GM18505 (cell line): ENCODE measurements around the gene MAGI2.

Source experiments
- ATAC-seq: cut with Tn5 transposase; IDR thresholded peaks from one replicate; pipeline ENCODE4 v1.9.1; 2021; ENCODE audit not compliant: unreplicated experiment
- POLR2A ChIP-seq: IDR thresholded peaks from 4 replicates; pipeline ENCODE4 v1.6.1; 2011; ENCODE audit warnings: borderline replicate concordance; ENCODE audit not compliant: insufficient read depth, insufficient read length; ENCODE audit errors: extremely low read depth

MAGI2 gene

GRCh38 chr7:78803501-78804127 lies 649.9 kb downstream of the MAGI2 start:
- no peak for TF ChIP-seq POLR2A
- no peak for ATAC-seq

- no peak for TF ChIP-seq POLR2A
- no peak for ATAC-seq
Measured at GRCh38 chr7:78794101-78794500, 659.4 kb downstream of the MAGI2 start.

GRCh38 chr7:78792624-78793023 lies 660.8 kb downstream of the MAGI2 start:
- no peak for ATAC-seq
- no peak for TF ChIP-seq POLR2A

GRCh38 chr7:78792006-78792405 lies 661.5 kb downstream of the MAGI2 start:
- no peak for ATAC-seq
- TF ChIP-seq POLR2A, result no peak

- ATAC-seq, result no peak
- TF ChIP-seq POLR2A, result no peak
Measured at GRCh38 chr7:78788464-78788863, 665.0 kb downstream of the MAGI2 start.

GRCh38 chr7:78787854-78788253 lies 665.6 kb downstream of the MAGI2 start:
- no peak for TF ChIP-seq POLR2A
- no peak for ATAC-seq

- ATAC-seq, result no peak
- no peak for TF ChIP-seq POLR2A
Measured at GRCh38 chr7:78786055-78786454, 667.4 kb downstream of the MAGI2 start.

- TF ChIP-seq POLR2A, result no peak
- ATAC-seq, result no peak
Measured at GRCh38 chr7:78783179-78783962, 670.1 kb downstream of the MAGI2 start.

GRCh38 chr7:78780560-78780959 lies 672.9 kb downstream of the MAGI2 start:
- no peak for ATAC-seq
- no peak for TF ChIP-seq POLR2A

- no peak for TF ChIP-seq POLR2A
- ATAC-seq, result no peak
Measured at GRCh38 chr7:78779788-78780187, 673.7 kb downstream of the MAGI2 start.

GRCh38 chr7:78777829-78778228 lies 675.6 kb downstream of the MAGI2 start:
- no peak for ATAC-seq
- TF ChIP-seq POLR2A, result no peak

- ATAC-seq, result peak; percentile 49
- no peak for TF ChIP-seq POLR2A
Measured at GRCh38 chr7:78770422-78771410, 682.8 kb downstream of the MAGI2 start.

GRCh38 chr7:78769481-78770101 lies 683.9 kb downstream of the MAGI2 start:
- TF ChIP-seq POLR2A, result no peak
- peak; percentile 93 for ATAC-seq
